NOMO-1 treated with DMSO at 0.1 percent for 48 hours (cell line): ENCODE data around the gene P3H4.

Source experiments
- DNase-seq: peaks from one replicate; lab custom pipeline; 2025; ENCODE audit not compliant: unreplicated experiment; lab: John Stamatoyannopoulos, UW

The P3H4 gene

GRCh38 chr17:41772586-41773189, 39.1 kb downstream of the P3H4 start:
- no peak for DNase-seq

DNA sequence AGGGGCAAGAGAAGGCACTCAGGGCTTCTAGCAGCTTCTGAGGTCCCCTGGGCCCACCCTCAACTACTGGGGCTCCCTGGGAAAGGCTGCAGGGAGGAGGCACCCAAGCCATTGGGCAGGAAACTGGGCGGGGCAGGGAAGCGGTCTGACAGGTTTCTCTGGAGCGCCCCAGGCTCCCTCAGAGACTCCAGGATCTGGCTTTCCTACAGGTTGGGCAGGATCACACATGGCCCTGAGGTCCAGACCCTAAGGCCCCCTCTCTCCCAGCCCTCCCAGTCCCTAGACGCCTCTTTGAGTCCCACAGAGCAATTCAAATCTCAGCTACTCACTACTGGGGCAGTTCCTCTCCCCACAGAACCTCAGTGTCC, 39.5 kb downstream of the P3H4 start:
- no peak for DNase-seq

GRCh38 chr17:41771389-41772206, 40.2 kb downstream of the P3H4 start:
- no peak for DNase-seq

GRCh38 chr17:41769985-41770384, 41.8 kb downstream of the P3H4 start:
- no peak for DNase-seq

GRCh38 chr17:41769346-41769862, 42.3 kb downstream of the P3H4 start:
- DNase-seq: no peak

DNA sequence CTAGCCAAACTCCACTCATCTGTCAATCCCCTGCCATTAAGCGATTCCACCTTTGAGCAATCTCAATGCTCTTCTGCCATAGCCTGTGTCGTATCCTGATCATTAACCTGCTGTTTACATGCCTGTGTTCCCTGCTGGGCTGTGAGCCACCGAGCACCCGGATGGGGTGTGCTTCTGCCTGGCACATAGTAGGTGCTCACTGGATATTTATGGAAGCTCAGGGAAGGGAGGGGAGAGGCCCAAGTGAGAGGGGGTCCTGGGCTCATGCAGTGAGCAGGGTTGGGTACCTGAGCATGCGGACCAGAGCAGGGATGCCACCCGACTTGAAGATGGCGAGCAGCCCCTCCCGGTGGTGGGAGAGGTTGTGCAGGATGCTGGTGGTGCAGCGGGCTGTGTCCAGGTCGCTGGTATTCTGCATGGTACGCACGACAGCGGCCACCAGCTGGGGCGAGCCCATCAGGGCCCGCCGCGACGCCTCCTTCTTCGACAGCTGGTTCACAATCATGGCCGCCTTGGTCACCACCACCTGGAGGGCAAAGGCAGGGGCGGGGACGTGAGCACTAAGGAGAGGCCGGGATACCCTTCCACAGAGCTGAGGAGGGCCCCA, 43.0 kb downstream of the P3H4 start:
- DNase-seq: no peak

DNA sequence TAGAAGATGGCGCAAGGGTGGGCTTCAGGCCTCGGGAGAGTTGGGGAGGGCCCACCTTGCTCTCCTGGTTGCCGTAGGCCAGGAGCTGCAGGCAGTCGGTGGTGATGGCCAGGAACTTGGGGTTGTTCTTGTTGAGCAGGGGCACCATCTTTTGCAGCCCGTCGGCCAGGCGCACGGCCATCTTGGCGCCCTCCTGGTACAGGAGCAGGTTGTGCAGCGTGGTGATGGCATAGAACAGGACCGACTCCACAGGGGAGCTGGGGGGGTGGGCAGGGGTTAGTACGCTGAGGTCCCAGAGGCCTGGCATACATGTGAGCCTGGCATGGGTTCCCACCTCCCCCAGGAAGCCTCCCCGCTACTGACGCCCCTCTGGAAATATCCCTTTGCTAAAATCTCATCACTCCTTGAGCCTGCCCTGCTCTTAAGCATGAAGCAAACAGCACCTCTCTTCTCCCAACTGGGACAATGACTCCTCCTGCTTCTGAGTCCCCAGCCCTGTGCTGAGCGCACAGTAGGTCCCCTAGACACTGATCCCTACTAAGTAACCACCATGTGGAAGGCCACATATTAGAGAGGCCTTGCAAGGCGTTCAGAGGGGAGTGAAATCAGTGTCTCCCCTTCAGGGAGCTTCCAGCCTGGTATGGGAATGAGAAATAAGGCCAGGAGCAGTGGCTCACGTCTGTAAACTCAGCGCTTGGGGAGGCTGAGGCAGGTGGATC, 44.3 kb downstream of the P3H4 start:
- no peak for DNase-seq

DNA sequence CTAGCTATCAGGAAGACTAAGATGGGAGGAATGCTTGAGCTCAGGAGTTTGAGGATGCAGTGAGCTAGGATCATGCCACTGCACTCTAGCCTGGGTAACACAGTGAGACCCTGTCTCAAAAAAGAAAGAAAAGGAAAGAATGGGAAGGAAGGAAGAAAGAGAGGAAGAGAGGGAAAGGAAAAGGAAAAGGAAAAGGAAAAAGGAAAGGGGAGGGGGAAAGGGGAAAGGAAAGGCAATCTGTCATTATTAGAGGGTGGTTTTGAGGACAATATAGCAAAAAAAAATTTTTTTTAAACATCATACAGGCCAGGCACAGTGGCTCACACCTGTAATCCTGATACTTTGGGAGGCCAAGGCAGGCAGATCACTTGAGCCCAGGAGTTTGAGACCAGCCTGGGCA, 45.6 kb downstream of the P3H4 start:
- no peak for DNase-seq

DNA sequence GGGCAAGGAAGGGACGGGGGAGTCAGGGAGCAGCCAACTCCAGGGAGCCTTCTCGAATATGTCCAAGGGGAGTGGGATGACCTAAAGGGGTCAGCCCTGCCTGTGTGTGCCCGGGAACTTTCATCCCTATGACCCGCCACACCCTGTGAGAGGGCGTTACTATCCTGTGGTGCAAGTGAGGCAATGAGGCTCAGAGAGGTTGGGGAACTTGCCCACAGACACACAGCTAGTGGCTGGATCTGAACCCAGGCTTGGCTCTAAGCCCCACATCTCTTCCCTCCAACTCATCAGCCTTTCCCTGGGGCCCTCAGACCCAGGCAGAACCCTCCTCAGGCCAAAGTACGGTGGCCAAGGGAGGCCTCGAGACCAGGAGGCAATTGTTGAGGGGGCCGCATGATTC, 48.4 kb downstream of the P3H4 start:
- no peak for DNase-seq

DNA sequence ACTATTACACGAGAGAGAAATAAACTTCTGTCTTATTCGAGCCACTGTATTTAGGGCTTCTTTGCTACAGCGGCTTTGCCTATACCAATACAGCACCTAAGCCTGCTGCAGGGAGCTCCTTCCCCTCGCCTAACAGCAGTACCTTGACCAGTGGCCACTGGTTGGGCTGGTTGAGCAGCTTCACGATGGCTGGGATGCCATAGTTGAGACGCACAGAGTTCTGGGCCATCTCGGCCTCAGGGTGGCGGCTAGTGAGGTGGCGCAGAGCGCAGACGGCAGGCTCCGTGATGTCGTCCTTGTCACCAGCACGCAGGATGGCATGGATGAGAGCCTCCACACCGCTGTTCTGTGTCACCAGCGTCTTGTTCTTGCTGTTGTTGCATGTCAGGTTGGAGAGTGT, 48.9 kb downstream of the P3H4 start:
- no peak for DNase-seq

DNA sequence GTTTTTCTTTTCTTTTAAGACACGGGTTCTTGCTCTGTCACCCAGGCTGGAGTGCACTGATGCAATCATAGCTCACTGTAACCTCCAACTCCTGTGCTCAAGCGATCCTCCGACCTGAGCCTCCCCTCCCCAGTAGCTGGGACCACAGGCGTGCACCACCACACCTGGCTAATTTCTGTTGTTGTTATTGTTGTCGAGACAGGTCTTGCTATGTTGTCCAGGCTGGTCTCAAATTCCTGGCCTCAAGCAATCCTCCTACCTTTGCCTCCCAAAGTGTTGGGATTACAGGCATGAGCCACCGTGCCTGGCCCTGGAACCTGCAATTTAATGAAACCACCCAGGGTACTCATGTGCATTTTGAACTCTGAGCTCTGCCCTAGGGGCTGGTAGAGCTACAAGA, 49.4 kb downstream of the P3H4 start:
- no peak for DNase-seq

DNA sequence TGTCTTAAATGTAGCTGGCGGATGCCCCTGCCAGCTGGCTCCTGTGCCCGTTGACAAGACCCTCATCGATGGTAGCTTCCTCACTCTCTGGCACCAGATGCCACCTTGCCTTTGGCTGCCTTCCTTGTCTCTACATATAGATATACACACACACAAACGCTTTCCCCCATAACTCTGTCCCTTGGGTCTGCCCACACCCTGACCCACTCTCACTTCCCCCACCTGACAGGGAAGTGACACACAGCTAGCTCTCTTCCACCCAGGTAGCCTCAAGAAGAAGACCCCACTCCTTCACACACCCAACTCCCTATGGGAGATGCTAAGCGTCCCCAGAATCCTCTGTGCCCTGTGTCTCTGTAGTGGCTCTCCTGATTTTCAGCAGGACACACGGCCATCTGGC, 50.9 kb downstream of the P3H4 start:
- no peak for DNase-seq

GRCh38 chr17:41758601-41759000, 53.1 kb downstream of the P3H4 start:
- no peak for DNase-seq

DNA sequence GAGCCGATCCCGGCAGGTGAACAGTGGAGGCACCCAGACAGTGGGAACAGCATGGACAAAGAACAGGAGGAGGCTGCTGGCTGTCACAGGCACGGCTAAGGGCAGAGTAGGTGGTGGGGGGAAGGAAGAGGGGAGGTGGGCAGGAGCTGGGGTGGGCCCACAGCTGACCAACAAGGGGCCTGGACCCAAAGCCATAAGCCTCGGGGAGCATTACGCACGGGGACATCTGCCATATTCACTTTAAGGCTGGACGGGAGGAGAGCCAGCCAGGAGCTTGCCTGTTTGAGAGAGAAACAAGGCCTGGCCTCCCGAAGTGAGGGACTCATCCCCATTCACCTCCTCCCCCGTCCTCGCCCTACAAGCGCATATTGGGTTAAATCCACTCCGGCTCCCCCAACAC, 57.7 kb downstream of the P3H4 start:
- no peak for DNase-seq
